HG02885 (cell line): ENCODE data around the gene GNAS.
"Not testable (repeated sequence)": the region's sequence is repeated elsewhere in the genome, so short reads cannot be mapped to it uniquely, and the experiment has no call there.

Source experiments
- ATAC-seq: cut with Tn5 transposase; IDR thresholded peaks from one replicate; pipeline ENCODE4 v1.9.1; 2021; ENCODE audit warnings: mild to moderate bottlenecking; ENCODE audit not compliant: unreplicated experiment, poor library complexity

GNAS gene

GRCh38 chr20:58911309-58911708 lies 58.8 kb downstream of the GNAS start:
- ATAC-seq: no peak

GRCh38 chr20:58911970-58912369 lies 59.5 kb downstream of the GNAS start:
- no peak for ATAC-seq

GRCh38 chr20:58913079-58913478 lies 60.6 kb downstream of the GNAS start:
- ATAC-seq: no peak

DNA sequence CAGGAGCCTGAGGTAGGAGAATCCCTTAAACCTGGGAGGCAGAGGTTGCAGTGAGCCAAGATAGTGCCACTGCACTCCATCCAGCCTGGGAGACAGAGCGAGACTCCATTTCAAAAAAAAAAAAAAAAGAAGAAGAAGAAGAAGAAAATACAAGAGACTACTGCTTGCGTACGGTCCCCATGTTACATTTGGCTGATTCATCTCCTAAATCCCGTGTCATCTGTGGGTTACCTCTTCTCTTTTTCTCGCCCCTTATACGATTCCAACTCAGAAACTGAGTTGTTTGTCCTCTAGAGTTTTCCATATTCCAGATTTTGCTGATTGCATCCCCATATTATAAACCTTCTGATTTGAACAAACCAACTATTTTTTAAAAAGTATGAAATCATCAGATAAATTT lies 66.1 kb downstream of the GNAS start:
- ATAC-seq: no peak

- no peak for ATAC-seq
Observed at GRCh38 chr20:58921564-58921963, 69.0 kb downstream of the GNAS start.

DNA sequence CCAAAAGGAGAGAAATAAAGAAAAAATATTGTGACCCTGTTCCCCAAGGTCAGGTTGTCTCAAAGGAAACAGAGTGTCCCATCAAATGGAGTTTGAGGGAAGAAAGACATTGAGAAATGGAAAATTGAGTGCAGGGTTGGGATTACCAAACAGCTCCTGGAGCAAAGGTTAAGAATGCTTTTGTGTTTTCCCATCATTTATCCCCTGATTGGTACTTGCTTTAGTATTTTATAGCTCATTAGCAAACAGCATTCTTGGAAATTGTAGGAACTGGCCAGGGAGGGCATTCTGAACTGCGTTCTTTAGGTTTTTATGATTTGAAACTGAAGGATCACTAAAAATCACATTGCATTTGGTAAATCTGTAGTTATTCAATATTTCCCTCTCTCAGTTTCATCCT lies 69.5 kb downstream of the GNAS start:
- no peak for ATAC-seq

- no peak for ATAC-seq
Observed at GRCh38 chr20:58923117-58923712, 70.7 kb downstream of the GNAS start.

GRCh38 chr20:58926802-58927489 lies 74.4 kb downstream of the GNAS start:
- no peak for ATAC-seq

DNA sequence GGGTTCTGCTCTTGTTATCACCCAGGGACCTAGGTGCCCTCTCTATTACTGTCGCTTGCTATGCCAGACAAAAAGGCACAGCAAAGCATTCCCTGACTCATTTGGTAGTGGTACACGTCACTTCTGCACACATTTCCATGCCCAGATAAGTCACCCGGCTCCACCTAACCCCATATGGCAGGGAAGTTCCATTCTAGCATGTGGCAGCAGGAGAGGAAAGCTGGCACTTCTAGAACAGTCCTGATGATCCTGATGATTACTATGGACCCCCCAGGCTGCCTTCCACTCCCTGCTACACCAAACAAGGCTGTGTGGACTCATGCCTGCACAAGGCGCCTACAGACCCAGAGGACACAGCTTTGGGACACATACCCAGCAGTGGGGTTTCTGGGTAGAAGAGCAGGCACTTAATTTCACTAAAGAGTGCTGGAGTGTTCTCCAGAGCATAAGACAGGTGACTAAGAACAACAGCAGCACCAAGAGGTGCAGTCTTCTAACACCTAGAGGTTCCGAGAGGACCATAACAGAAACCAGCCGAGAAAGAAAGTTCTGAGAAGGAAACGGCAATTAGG lies 75.1 kb downstream of the GNAS start:
- ATAC-seq: no peak

GRCh38 chr20:58930496-58930895 lies 78.0 kb downstream of the GNAS start:
- ATAC-seq: no peak

- no peak for ATAC-seq
Observed at GRCh38 chr20:58932170-58932569, 79.7 kb downstream of the GNAS start.

DNA sequence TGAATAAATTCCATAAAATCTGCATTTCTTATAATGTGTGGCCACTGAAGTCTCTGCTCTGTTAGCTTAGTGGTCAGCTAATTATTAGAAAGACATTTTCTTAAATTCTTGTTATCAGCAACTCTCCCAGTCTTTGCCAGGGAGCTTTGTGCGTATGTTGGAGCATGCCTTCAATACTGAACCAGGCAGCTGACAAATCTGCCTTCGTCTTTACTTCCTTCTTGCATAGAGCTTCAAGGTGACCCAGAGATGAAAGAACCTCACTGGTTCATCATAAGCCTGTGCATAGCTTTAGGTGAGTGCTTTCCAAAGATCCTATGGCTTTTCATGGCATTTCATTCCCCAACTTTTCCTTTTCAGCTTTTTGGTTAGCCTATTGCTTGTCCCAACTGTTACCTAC lies 85.6 kb downstream of the GNAS start:
- no peak for ATAC-seq

DNA sequence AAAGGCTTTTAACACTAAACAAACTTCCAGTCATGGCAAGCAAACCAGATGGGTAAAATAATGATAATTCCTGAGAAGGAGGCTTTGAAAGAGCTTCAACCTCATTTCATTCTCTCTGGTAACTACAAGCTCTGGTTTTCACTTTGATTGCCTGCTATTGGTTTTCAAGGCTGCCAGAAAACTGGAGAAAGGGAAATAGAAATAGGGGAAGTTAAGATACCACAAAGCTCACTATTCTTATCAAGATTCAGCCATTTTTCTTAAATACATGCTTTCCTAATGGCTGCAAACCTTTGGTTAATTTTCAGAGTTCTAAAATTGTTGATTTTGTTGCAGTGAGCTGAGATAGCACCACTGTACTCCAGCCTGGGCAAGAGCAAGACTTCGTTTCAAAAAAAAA lies 86.0 kb downstream of the GNAS start:
- no peak for ATAC-seq

GRCh38 chr20:58941471-58941870 lies 89.0 kb downstream of the GNAS start:
- no peak for ATAC-seq

DNA sequence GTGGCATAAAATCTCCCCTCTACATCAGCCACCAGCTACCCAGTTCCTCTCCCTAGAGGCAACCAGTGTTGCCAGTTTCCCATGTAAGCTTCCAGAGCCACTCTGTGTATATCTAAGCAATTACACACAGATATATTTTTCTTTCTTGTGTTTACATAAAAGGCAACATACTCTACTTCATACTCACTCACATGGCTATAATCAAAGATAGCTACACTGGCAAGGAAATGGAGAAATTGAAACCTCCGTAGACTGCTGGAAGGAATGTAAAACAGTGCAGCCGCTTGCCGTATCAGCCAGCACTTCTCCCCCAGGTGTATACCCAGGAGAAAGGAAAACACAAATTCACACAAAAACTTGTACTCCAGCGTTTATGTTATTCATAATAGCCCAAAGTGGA lies 90.0 kb downstream of the GNAS start:
- no peak for ATAC-seq

DNA sequence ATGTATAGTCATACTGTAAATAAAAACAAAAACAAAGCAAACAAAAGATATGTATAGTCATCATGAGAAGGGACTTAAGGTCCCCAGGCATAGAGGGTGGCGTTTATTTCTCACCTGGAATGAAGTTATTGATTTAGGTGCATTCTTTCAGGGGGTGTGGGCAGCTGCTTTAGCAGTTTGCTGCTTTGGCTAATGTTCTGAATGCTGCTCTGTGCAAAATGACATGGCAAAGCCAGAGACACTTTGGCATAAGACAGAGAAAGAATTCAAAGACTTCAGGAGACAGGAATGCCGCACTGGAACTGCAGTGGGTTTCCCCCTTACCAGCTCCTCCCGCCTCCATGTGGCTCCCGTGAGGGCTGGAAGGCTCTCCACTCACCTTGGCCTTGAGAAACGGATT lies 92.1 kb downstream of the GNAS start:
- no peak for ATAC-seq

DNA sequence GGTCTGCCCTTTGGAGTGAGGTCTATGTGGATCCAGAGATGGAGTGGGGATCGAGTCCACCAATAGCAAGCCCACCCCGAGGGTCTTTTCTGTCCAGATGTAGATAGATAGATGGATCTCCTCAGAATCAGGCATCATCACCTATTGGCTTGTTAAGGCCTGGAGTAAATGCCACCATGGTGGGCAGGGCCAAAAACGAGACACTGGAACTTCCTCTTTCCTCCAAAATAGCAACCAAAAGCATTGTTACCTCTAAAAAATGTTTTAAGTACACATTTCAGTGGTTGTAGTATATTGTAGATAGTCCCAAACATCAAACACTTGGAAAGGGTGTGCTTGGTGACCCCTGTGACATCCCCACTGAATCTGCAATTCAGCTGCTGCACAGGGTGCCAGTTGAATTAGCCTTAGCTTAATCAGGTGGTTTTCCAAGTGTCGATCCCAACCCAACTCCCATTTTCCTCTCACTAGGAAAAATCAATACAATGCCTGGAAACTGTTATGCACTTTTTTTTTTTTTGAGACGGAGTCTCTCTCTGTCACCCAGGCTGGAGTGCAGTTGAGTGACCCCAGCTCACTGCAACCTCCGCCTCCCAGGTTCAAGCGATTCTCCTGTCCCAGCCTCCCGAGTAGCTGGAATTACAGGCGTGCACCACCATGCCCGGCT lies 93.6 kb downstream of the GNAS start:
- no peak for ATAC-seq

- not testable (repeated sequence) for ATAC-seq
Observed at GRCh38 chr20:58947797-58948388, 95.4 kb downstream of the GNAS start.

GRCh38 chr20:58950603-58951002 lies 98.1 kb downstream of the GNAS start:
- no peak for ATAC-seq

DNA sequence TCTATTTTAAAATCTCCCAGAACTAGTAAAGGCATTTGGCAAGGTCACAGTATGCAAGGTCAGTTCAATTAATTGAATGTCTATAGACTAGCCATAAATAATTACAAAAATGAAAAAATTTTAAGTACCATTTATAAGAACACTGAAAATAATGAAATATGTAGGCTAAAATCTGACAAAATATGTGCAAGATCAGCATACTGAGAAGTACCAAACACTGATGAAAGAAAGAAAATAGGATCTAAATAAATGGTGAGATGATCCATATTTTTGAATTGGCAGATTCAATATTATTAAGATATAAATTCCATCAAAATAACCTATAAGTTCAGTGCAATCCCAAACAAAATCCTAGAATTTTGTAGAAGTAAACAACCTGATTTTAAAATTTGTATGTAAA lies 100.5 kb downstream of the GNAS start:
- no peak for ATAC-seq

DNA sequence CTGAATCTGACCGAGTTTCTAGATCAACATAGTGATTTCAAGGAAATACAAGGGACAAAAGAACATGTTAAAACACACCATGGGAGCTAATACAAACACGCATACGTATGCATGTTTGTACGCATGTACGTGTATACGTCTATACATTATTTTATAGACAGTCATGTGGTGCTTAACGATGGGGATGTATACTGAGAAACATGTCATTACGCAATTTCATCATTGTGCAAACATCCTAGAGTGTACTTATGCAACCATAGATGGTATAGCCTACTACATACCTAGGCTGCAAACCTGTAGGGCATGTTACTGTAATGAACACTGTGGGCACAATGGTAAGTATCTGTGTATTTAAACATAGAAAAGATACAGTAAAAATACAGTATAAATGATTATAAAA lies 103.6 kb downstream of the GNAS start:
- no peak for ATAC-seq
